Neuronal stem cell (in vitro differentiated cells): ENCODE results near the gene MRPL18.

Source experiments
- DNase-seq: peaks from one replicate; pipeline ENCODE4 v3.0.0-alpha.2; 2013; ENCODE audit warnings: low spot score
- H2AFZ ChIP-seq: one replicate; pipeline ENCODE4 v1.6.1; 2013; ENCODE audit warnings: mild to moderate bottlenecking, low read length, inconsistent platforms
- H2AK5ac ChIP-seq: 2 replicates; pipeline ENCODE4 v1.6.1; 2013; ENCODE audit warnings: low read depth, mild to moderate bottlenecking, inconsistent platforms, low read length, moderate library complexity, mixed read lengths
- H2BK120ac ChIP-seq: 2 replicates; pipeline ENCODE4 v1.6.1; 2013; ENCODE audit warnings: low read depth, mild to moderate bottlenecking, inconsistent platforms, low read length, moderate library complexity, mixed read lengths
- H2BK12ac ChIP-seq: one replicate; pipeline ENCODE4 v1.6.1; 2013; ENCODE audit warnings: low read length, inconsistent platforms
- H2BK15ac ChIP-seq: 2 replicates; pipeline ENCODE4 v1.6.1; 2013; ENCODE audit warnings: mild to moderate bottlenecking, low read length, inconsistent platforms, mixed read lengths
- H2BK5ac ChIP-seq: one replicate; pipeline ENCODE4 v1.6.1; 2013; ENCODE audit warnings: inconsistent platforms, mild to moderate bottlenecking, low read length, moderate library complexity
- H3K14ac ChIP-seq: one replicate; pipeline ENCODE4 v1.6.1; 2013; ENCODE audit warnings: low read length, inconsistent platforms
- H3K18ac ChIP-seq: 2 replicates; pipeline ENCODE4 v1.6.1; 2013; ENCODE audit warnings: low read length, inconsistent platforms
- H3K23ac ChIP-seq: 2 replicates; pipeline ENCODE4 v1.6.1; 2013; ENCODE audit warnings: low read depth, mild to moderate bottlenecking, mixed read lengths, low read length, inconsistent platforms; ENCODE audit not compliant: poor library complexity
- H3K27ac ChIP-seq: replicated peaks from 3 replicates; pipeline ENCODE4 v1.5.1; 2013; ENCODE audit warnings: low read length, inconsistent platforms
- H3K27me3 ChIP-seq, 3 experiments: 2 replicates each; pipeline ENCODE4 v1.6.1; 2013; ENCODE audit warnings: low read length in 3 of 3, mild to moderate bottlenecking in 2 of 3, inconsistent platforms in 1 of 3, low read depth in 1 of 3, mixed read lengths in 1 of 3, moderate library complexity in 1 of 3; ENCODE audit not compliant: control insufficient read depth in 3 of 3, insufficient read depth in 3 of 3
- H3K36me3 ChIP-seq, 2 donors: replicated peaks in 1 of 2; 2 replicates each; pipeline ENCODE4 v1.6.1; 2013; ENCODE audit warnings: low read length in 2 of 2; ENCODE audit not compliant: control insufficient read depth in 2 of 2, insufficient read depth in 2 of 2
- H3K4ac ChIP-seq: 2 replicates; pipeline ENCODE4 v1.6.1; 2013; ENCODE audit warnings: inconsistent platforms, mild to moderate bottlenecking, low read length, moderate library complexity
- H3K4me1 ChIP-seq, 2 donors: 1 replicate in 1 of 2; 2 replicates in 1 of 2; pipeline ENCODE4 v1.6.1; 2013; ENCODE audit warnings: low read length in 2 of 2, low read depth in 1 of 2; ENCODE audit not compliant: control insufficient read depth in 2 of 2, insufficient read depth in 1 of 2
- H3K4me2 ChIP-seq: one replicate; pipeline ENCODE4 v1.6.1; 2013; ENCODE audit warnings: mild to moderate bottlenecking, low read length, inconsistent platforms; ENCODE audit not compliant: insufficient read depth, poor library complexity, severe bottlenecking
- H3K4me3 ChIP-seq, 2 donors: 2 replicates each; pipeline ENCODE4 v1.5.1; 2013; ENCODE audit warnings: low read length in 2 of 2, mild to moderate bottlenecking in 2 of 2, inconsistent platforms in 1 of 2, moderate library complexity in 1 of 2
- H3K79me1 ChIP-seq: one replicate; pipeline ENCODE4 v1.6.1; 2013; ENCODE audit warnings: low read depth, mild to moderate bottlenecking, inconsistent platforms, low read length, moderate library complexity
- H3K9ac ChIP-seq: one replicate; pipeline ENCODE4 v1.6.1; 2013; ENCODE audit warnings: mild to moderate bottlenecking, low read depth, low read length, inconsistent platforms; ENCODE audit not compliant: poor library complexity
- H3K9me3 ChIP-seq, 2 donors: replicated peaks in 1 of 2; 2 replicates each; pipeline versions ENCODE3 to v1.6.1; 2013; ENCODE audit warnings: low read length in 2 of 2, mild to moderate bottlenecking in 2 of 2, inconsistent platforms in 1 of 2, low read depth in 1 of 2, mixed read lengths in 1 of 2, moderate library complexity in 1 of 2; ENCODE audit not compliant: control insufficient read depth in 2 of 2, insufficient read depth in 1 of 2
- H4K8ac ChIP-seq: one replicate; pipeline ENCODE4 v1.6.1; 2013; ENCODE audit warnings: low read depth, mild to moderate bottlenecking, inconsistent platforms, low read length, moderate library complexity
- H4K91ac ChIP-seq: one replicate; pipeline ENCODE4 v1.6.1; 2013; ENCODE audit warnings: low read length, low read depth, mild to moderate bottlenecking, inconsistent platforms; ENCODE audit not compliant: poor library complexity
- WGBS, 2 donors: extraction: QIAGEN DNeasy Blood & Tissue Kit; methylation state at CpG; one replicate each; pipeline ENCODE4 v1.1.7; 2013; ENCODE audit warnings: missing lambda C conversion rate in 2 of 2, mixed read lengths in 1 of 2; ENCODE audit not compliant: insufficient read length in 2 of 2, insufficient replicate concordance in 1 of 2; ENCODE audit errors: extremely low coverage in 2 of 2; 5-methylcytosine and 5-hydroxymethylcytosine counted together

The MRPL18 gene

GRCh38 chr6:159804504-159804903, 14.2 kb downstream of the MRPL18 start:
- Histone ChIP-seq H2BK15ac (no peak overlapping the region), H3K4me3 (no peak overlapping the region), H3K9me3 (no peaks in the 10 kb centered on the region), H3K23ac (no peak overlapping the region), H3K4ac (no peak overlapping the region), H2BK5ac (peak overlapping the region; percentile 89), H2BK12ac (no peak overlapping the region), H2BK120ac (no peak overlapping the region), H4K8ac (no peak overlapping the region), H3K4me2 (no peak overlapping the region), H3K18ac (no peak overlapping the region), H3K79me1 (no peaks in the 10 kb centered on the region), H3K9ac (no peak overlapping the region), H2AFZ (no peak overlapping the region), H3K27me3 (no peaks in the 10 kb centered on the region), H3K4me1 (no peaks in the 10 kb centered on the region), H3K27ac (no peak overlapping the region), H3K14ac (no peak overlapping the region), H4K91ac (no peak overlapping the region), H2AK5ac (no peak overlapping the region), H3K36me3 (peaks cover 0 to 5% of the 10 kb centered on the region in 2 donors)
- no peak for DNase-seq
- WGBS, 2 donors = no CpG with 5 or more reads among the region's 10 CpGs

GRCh38 chr6:159805440-159806020, 15.3 kb downstream of the MRPL18 start:
- no CpG with 5 or more reads among the region's 6 CpGs for WGBS, 2 donors
- no peak overlapping the region for H3K23ac ChIP-seq
- no peak overlapping the region for H2BK12ac ChIP-seq
- no peak for DNase-seq
- no peak overlapping the region for H3K4me2 ChIP-seq
- no peak overlapping the region for H2AFZ ChIP-seq
- H3K79me1 ChIP-seq = no peaks in the 10 kb centered on the region
- H2BK120ac ChIP-seq = no peak overlapping the region
- no peak overlapping the region for H2AK5ac ChIP-seq
- H3K4ac ChIP-seq = no peak overlapping the region
- no peak overlapping the region for H4K91ac ChIP-seq
- no peak overlapping the region for H3K4me3 ChIP-seq
- H3K14ac ChIP-seq = no peak overlapping the region
- no peak overlapping the region for H4K8ac ChIP-seq
- no peaks in the 10 kb centered on the region for H3K9me3 ChIP-seq
- H3K4me1 ChIP-seq = peaks cover 0 to 2% of the 10 kb centered on the region in 2 donors
- no peak overlapping the region for H2BK5ac ChIP-seq
- H2BK15ac ChIP-seq = no peak overlapping the region
- H3K27ac ChIP-seq = no peak overlapping the region
- no peaks in the 10 kb centered on the region for H3K27me3 ChIP-seq
- H3K18ac ChIP-seq = no peak overlapping the region
- H3K36me3 ChIP-seq = no peaks in the 10 kb centered on the region
- no peak overlapping the region for H3K9ac ChIP-seq

- H2AFZ ChIP-seq = no peak overlapping the region
- H3K9ac ChIP-seq = no peak overlapping the region
- no peaks in the 10 kb centered on the region for H3K9me3 ChIP-seq
- H3K36me3 ChIP-seq = no peaks in the 10 kb centered on the region
- no CpG with 5 or more reads among the region's 9 CpGs for WGBS, 2 donors
- H2AK5ac ChIP-seq = no peak overlapping the region
- no peak overlapping the region for H3K4me2 ChIP-seq
- H3K4ac ChIP-seq = no peak overlapping the region
- H2BK120ac ChIP-seq = no peak overlapping the region
- H3K79me1 ChIP-seq = no peaks in the 10 kb centered on the region
- H2BK5ac ChIP-seq = no peak overlapping the region
- no peak overlapping the region for H3K4me3 ChIP-seq
- H3K18ac ChIP-seq = no peak overlapping the region
- H3K27ac ChIP-seq = no peak overlapping the region
- H2BK15ac ChIP-seq = no peak overlapping the region
- no peak for DNase-seq
- no peak overlapping the region for H3K14ac ChIP-seq
- peaks cover 2 to 6% of the 10 kb centered on the region in 2 donors for H3K4me1 ChIP-seq
- no peak overlapping the region for H3K23ac ChIP-seq
- H4K8ac ChIP-seq = no peak overlapping the region
- H2BK12ac ChIP-seq = no peak overlapping the region
- H4K91ac ChIP-seq = no peak overlapping the region
- H3K27me3 ChIP-seq = no peaks in the 10 kb centered on the region
Observed at GRCh38 chr6:159806021-159806458, 15.8 kb downstream of the MRPL18 start.

- Histone ChIP-seq H3K9me3 (no peaks in the 10 kb centered on the region), H3K4me1 (peaks cover 2 to 6% of the 10 kb centered on the region in 2 donors), H2AK5ac (no peak overlapping the region), H4K91ac (no peak overlapping the region), H3K14ac (no peak overlapping the region), H2BK12ac (no peak overlapping the region), H4K8ac (no peak overlapping the region), H2BK15ac (no peak overlapping the region), H2AFZ (no peak overlapping the region), H3K4me3 (no peak overlapping the region), H3K79me1 (no peaks in the 10 kb centered on the region), H3K27ac (no peak overlapping the region), H2BK120ac (no peak overlapping the region), H3K4me2 (no peak overlapping the region), H3K18ac (no peak overlapping the region), H3K36me3 (no peaks in the 10 kb centered on the region), H3K4ac (no peak overlapping the region), H3K23ac (no peak overlapping the region), H2BK5ac (no peak overlapping the region), H3K9ac (no peak overlapping the region), H3K27me3 (no peaks in the 10 kb centered on the region)
- no CpG with 5 or more reads among the region's 5 CpGs for WGBS, 2 donors
- no peak for DNase-seq
Observed at GRCh38 chr6:159807150-159807858, 17.0 kb downstream of the MRPL18 start.
